IMR-90 (cell line): ENCODE measurements around the gene CTBP1. TPM values are rescaled to one million over a fixed set of nuclear protein-coding genes. Genes with fewer than 3 reads are reported as not detected.

Experiments
- ATAC-seq: fragments of 200-7000 bp; cut with Tn5 transposase; 2 replicates; pipeline ENCODE4 v1.9.1; 2020; ENCODE audit warnings: low read depth, mild to moderate bottlenecking, moderate library complexity
- BruUV-seq: library from RNA; stranded (reverse); fragments of 400-500 nt; replicated peaks from 2 replicates; lab custom pipeline; 2021; lab: Mats Ljungman, UMichigan
- CTCF ChIA-PET: fragments of 300-600 bp; formaldehyde crosslinking; extraction: SDS; loops from one replicate; lab custom pipeline; 2021; ENCODE audit warnings: antibody characterized with exemption; lab: Yijun Ruan, JAX
- POLR2A ChIA-PET: fragments of 300-600 bp; sonication (Branson Sonifier 250); formaldehyde crosslinking; loops from one replicate; lab custom pipeline; 2022; ENCODE audit warnings: antibody characterized with exemption; ENCODE audit not compliant: unreplicated experiment; lab: Charles Lee
- DNase-seq: peaks from one replicate; pipeline ENCODE4 v3.0.0; 2013
- H2AFZ ChIP-seq: replicated peaks from 2 replicates; pipeline ENCODE3; 2013; ENCODE audit warnings: low read length, mild to moderate bottlenecking; ENCODE audit not compliant: poor library complexity
- H2AK5ac ChIP-seq: 2 replicates; pipeline ENCODE4 v1.6.1; 2013; ENCODE audit warnings: low read depth, low read length, inconsistent platforms
- H2AK9ac ChIP-seq: replicated peaks from 2 replicates; pipeline ENCODE3; 2013; ENCODE audit warnings: mild to moderate bottlenecking, low read depth, low read length, moderate library complexity; ENCODE audit not compliant: poor library complexity
- H2BK120ac ChIP-seq: 2 replicates; pipeline ENCODE4 v1.6.1; 2013; ENCODE audit warnings: low read depth, low read length, inconsistent platforms
- H2BK15ac ChIP-seq: 3 replicates; pipeline ENCODE4 v1.6.1; 2013; ENCODE audit warnings: low read depth, low read length, inconsistent platforms
- H2BK20ac ChIP-seq: 2 replicates; pipeline ENCODE4 v1.6.1; 2013; ENCODE audit warnings: low read depth, mild to moderate bottlenecking, inconsistent platforms, low read length, moderate library complexity
- H2BK5ac ChIP-seq: 2 replicates; pipeline ENCODE4 v1.6.1; 2013; ENCODE audit warnings: mild to moderate bottlenecking, low read depth, low read length, inconsistent platforms; ENCODE audit not compliant: poor library complexity, severe bottlenecking
- H3K14ac ChIP-seq: replicated peaks from 2 replicates; pipeline ENCODE4 v1.6.1; 2013; ENCODE audit warnings: low read depth, low read length, inconsistent platforms
- H3K18ac ChIP-seq: 2 replicates; pipeline ENCODE4 v1.6.1; 2013; ENCODE audit warnings: low read depth, low read length, control low read depth
- H3K23ac ChIP-seq: 2 replicates; pipeline ENCODE4 v1.6.1; 2013; ENCODE audit warnings: low read depth, low read length, inconsistent platforms
- H3K27ac ChIP-seq: 2 replicates; pipeline ENCODE4 v1.5.1; 2013; ENCODE audit warnings: mild to moderate bottlenecking, control low read depth, low read length; ENCODE audit not compliant: insufficient read depth
- H3K27me3 ChIP-seq: 2 replicates; pipeline ENCODE4 v1.6.1; 2013; ENCODE audit warnings: low read length; ENCODE audit not compliant: control insufficient read depth, insufficient read depth
- H3K36me3 ChIP-seq: 2 replicates; pipeline ENCODE4 v1.6.1; 2013; ENCODE audit warnings: low read length, mixed read lengths; ENCODE audit not compliant: control insufficient read depth, insufficient read depth
- H3K4ac ChIP-seq: 2 replicates; pipeline ENCODE4 v1.6.1; 2013; ENCODE audit warnings: low read depth, low read length, inconsistent platforms
- H3K4me1 ChIP-seq: 2 replicates; pipeline ENCODE4 v1.6.1; 2013; ENCODE audit warnings: low read length, mixed read lengths; ENCODE audit not compliant: control insufficient read depth, insufficient read depth
- H3K4me2 ChIP-seq: 2 replicates; pipeline ENCODE4 v1.6.1; 2013; ENCODE audit warnings: low read depth, mild to moderate bottlenecking, control low read depth, low read length, moderate library complexity
- H3K4me3 ChIP-seq: 2 replicates; pipeline ENCODE4 v1.5.1; 2013; ENCODE audit warnings: low read depth, mild to moderate bottlenecking, control low read depth, low read length, moderate library complexity; ENCODE audit not compliant: insufficient read depth
- H3K56ac ChIP-seq: 2 replicates; pipeline ENCODE4 v1.6.1; 2013; ENCODE audit warnings: low read length, inconsistent platforms; ENCODE audit not compliant: insufficient read depth; ENCODE audit errors: extremely low read depth
- H3K79me1 ChIP-seq, 2 experiments: 2 replicates each; pipeline ENCODE4 v1.6.1; 2013; ENCODE audit warnings: low read length in 2 of 2, inconsistent platforms in 1 of 2, low read depth in 1 of 2
- H3K9ac ChIP-seq: 2 replicates; pipeline ENCODE4 v1.6.1; 2013; ENCODE audit warnings: low read depth, low read length, control low read depth
- H3K9me1 ChIP-seq: 2 replicates; pipeline ENCODE4 v1.6.1; 2013; ENCODE audit warnings: low read length, inconsistent platforms; ENCODE audit not compliant: insufficient read depth
- H3K9me3 ChIP-seq: 2 replicates; pipeline ENCODE4 v1.6.1; 2013; ENCODE audit warnings: low read length; ENCODE audit not compliant: control insufficient read depth, insufficient read depth
- H4K20me1 ChIP-seq: 2 replicates; pipeline ENCODE4 v1.6.1; 2013; ENCODE audit warnings: low read length, inconsistent platforms; ENCODE audit not compliant: insufficient read depth
- H4K5ac ChIP-seq: 2 replicates; pipeline ENCODE4 v1.6.1; 2013; ENCODE audit warnings: mild to moderate bottlenecking, low read depth, low read length, control low read depth
- H4K8ac ChIP-seq, 2 experiments: 2 replicates each; pipeline ENCODE4 v1.6.1; 2013; ENCODE audit warnings: low read depth in 2 of 2, low read length in 2 of 2, control low read depth in 1 of 2, inconsistent platforms in 1 of 2
- H4K91ac ChIP-seq: 2 replicates; pipeline ENCODE4 v1.6.1; 2013; ENCODE audit warnings: low read depth, low read length, inconsistent platforms; ENCODE audit not compliant: insufficient read depth
- ELK1 ChIP-seq: fragments of 150-350 bp; IDR thresholded peaks from 2 replicates; pipeline ENCODE4 v1.6.1; 2016; ENCODE audit warnings: low read depth, mild to moderate bottlenecking, low read length, moderate library complexity, borderline replicate concordance
- MAZ ChIP-seq: IDR thresholded peaks from 2 replicates; pipeline ENCODE4 v1.6.1; 2012; ENCODE audit warnings: low read depth, mild to moderate bottlenecking, low read length, improper control_type of control experiment, moderate library complexity, borderline replicate concordance
- WGBS, 2 experiments: methylation state at CpG; one replicate each; pipeline versions ENCODE4 v1.1.5 to v1.1.7; 2013; ENCODE audit warnings: missing lambda C conversion rate in 2 of 2; ENCODE audit not compliant: insufficient read length in 1 of 2; ENCODE audit errors: extremely low coverage in 2 of 2; 5-methylcytosine and 5-hydroxymethylcytosine counted together
- dilution Hi-C: fragments of 300-500 bp; cut with HindIII; formaldehyde crosslinking; loops from one replicate; pipeline ENCODE4 v1.14.3; 2018; ENCODE audit warnings: low sequenced_read_pairs; ENCODE audit not compliant: unreplicated experiment
- in situ Hi-C: fragments of 300-500 bp; cut with MboI; formaldehyde crosslinking; loops from 3 replicates; pipeline ENCODE4 v1.14.3; 2019; ENCODE audit warnings: low sequenced_read_pairs, inconsistent platforms, mixed read lengths
- intact Hi-C: fragments of 100-400 bp; cut with micrococcal nuclease; formaldehyde crosslinking; loops from 2 replicates; pipeline ENCODE4 v1.10.0; 2022
- polyA plus RNA-seq, 3 experiments: library from polyadenylated mRNA; depleted of rRNA; stranded (reverse); fragments of >200 nt; gene quantifications; 2 replicates each; pipeline ENCODE4 v1.2.3, GENCODE V29; 2012; ENCODE audit warnings: low replicate concordance in 1 of 3
- total RNA-seq: library from RNA; depleted of rRNA; stranded (reverse); fragments of >200 nt; gene quantifications from 2 replicates; pipeline ENCODE4 v1.2.3, GENCODE V29; 2012

CTBP1 gene
- total and polyA plus RNA-seq, 2 of the 4 experiments (the other 2 are of a cell fraction) = 147 to 212 TPM

GRCh38 chr4:1221155-1221870 is 27.6 kb downstream of the CTBP1 start:
- Histone ChIP-seq H4K91ac (no peak overlapping the region), H3K56ac (no peak overlapping the region), H2AK9ac (peak overlapping the region; percentile 80), H3K27ac (no peak overlapping the region), H3K9ac (no peak overlapping the region), H3K79me1 (peaks cover 28 to 70% of the 10 kb centered on the region in 2 experiments), H2BK120ac (no peak overlapping the region), H3K4me2 (no peak overlapping the region), H4K8ac (no peak overlapping the region), H3K14ac (no peak overlapping the region), H3K4me1 (peaks cover 3% of the 10 kb centered on the region), H3K23ac (no peak overlapping the region), H3K36me3 (peaks cover 69% of the 10 kb centered on the region), H3K27me3 (no peaks in the 10 kb centered on the region), H3K4ac (no peak overlapping the region), H3K18ac (no peak overlapping the region), H4K5ac (no peak overlapping the region), H2BK20ac (no peak overlapping the region), H2AFZ (no peak overlapping the region), H3K9me1 (peaks cover 8% of the 10 kb centered on the region), H2AK5ac (no peak overlapping the region), H3K9me3 (no peaks in the 10 kb centered on the region), H2BK5ac (no peak overlapping the region), H2BK15ac (no peak overlapping the region), H3K4me3 (no peak overlapping the region), H4K20me1 (peaks cover 11% of the 10 kb centered on the region)
- no peak for ATAC-seq
- ChIA-PET POLR2A (no interaction called here), CTCF (no interaction called here)
- no peak for TF ChIP-seq MAZ
- no peak for TF ChIP-seq ELK1
- in situ Hi-C loops (loop anchor here (5.0 kb wide), 1 partner anchor 54 kb away; no protein-coding TSS in a partner anchor), intact Hi-C loops (no loop called here), dilution Hi-C loops (no loop called here)
- no peak for DNase-seq
- 99% methylated on average over 10 of the region's 33 CpGs; no CpG with 5 or more reads in 1 of the 2 experiments for WGBS, 2 experiments
- no TSS peak for BruUV-seq
